Prostate gland (tissue), 2 donors: ENCODE measurements around the gene TCF7L2. TPM values are rescaled to one million over a fixed set of nuclear protein-coding genes. Genes with fewer than 3 reads are reported as not detected.
"Not testable (repeated sequence)": the region's sequence is repeated elsewhere in the genome, so short reads cannot be mapped to it uniquely, and the experiment has no call there.

Source experiments
- DNase-seq: peaks from one replicate; pipeline ENCODE4 v3.0.0-alpha.2; 2019; ENCODE audit warnings: low spot score
- H3K27ac ChIP-seq, 2 donors: fragments of 200-600 bp; sonication (generic); 2 replicates each; pipeline ENCODE4 v1.5.1; 2017 to 2019
- H3K27me3 ChIP-seq: fragments of 200-600 bp; sonication (generic); replicated peaks from 2 replicates; pipeline ENCODE4 v1.5.1; 2019; ENCODE audit not compliant: insufficient read depth
- H3K36me3 ChIP-seq, 2 donors: fragments of 200-600 bp; sonication (generic); 1 replicate in 1 of 2; 2 replicates in 1 of 2; pipeline versions ENCODE4 v1.5.1 to v1.8.1; 2017 to 2019
- H3K4me1 ChIP-seq: fragments of 200-600 bp; sonication (generic); replicated peaks from 2 replicates; pipeline ENCODE4 v1.5.1; 2019
- H3K4me3 ChIP-seq, 2 donors: fragments of 200-600 bp; sonication (generic); 2 replicates each; pipeline ENCODE4 v1.5.1; 2017 to 2019
- H3K9me3 ChIP-seq: fragments of 200-600 bp; sonication (generic); 2 replicates; pipeline ENCODE4 v1.5.1; 2017
- CTCF ChIP-seq, 4 experiments: fragments of 200-600 bp in 2 of 4; fragments of 450-650 bp in 2 of 4; sonication (generic) in 2 of 4; IDR thresholded peaks; 1 replicate in 3 of 4; 2 replicates in 1 of 4; pipeline ENCODE4 v1.5.1; 2016 to 2019; ENCODE audit warnings: antibody characterized with exemption in 4 of 4, mild to moderate bottlenecking in 2 of 4, moderate library complexity in 2 of 4
- POLR2A ChIP-seq: fragments of 450-650 bp; IDR thresholded peaks from one replicate; pipeline ENCODE4 v1.6.1; 2016; ENCODE audit warnings: antibody characterized with exemption, mild to moderate bottlenecking
- POLR2AphosphoS5 ChIP-seq: sonication (generic); formaldehyde crosslinking; IDR thresholded peaks from one replicate; pipeline ENCODE4 v1.6.1; 2017; ENCODE audit warnings: antibody characterized with exemption
- whole genome bisulfite sequencing: methylation state at CpG from one replicate; pipeline ENCODE4 v1.1.5; 2018; 5-methylcytosine and 5-hydroxymethylcytosine counted together
- intact Hi-C: fragments of 100-400 bp; cut with DNase I; formaldehyde crosslinking; loops from one replicate; pipeline ENCODE4 v1.14.2; 2022
- total RNA-seq, 2 donors: library from RNA; depleted of rRNA; stranded (reverse); fragments of >200 nt; gene quantifications; one replicate each; pipeline ENCODE4 v1.1.0, GENCODE V29; 2016

Gene TCF7L2
- total RNA-seq, 2 donors from 2014 or later, result 9.8 to 29.8 TPM

- TF ChIP-seq POLR2A (no peak), POLR2AphosphoS5 (no peak), CTCF (IDR thresholded peaks at IDR 0.05) (no peak)
- no peak for DNase-seq
- Histone ChIP-seq H3K4me3 (no peak overlapping the region), H3K27ac (no peak overlapping the region), H3K36me3 (no peaks in the 10 kb centered on the region), H3K27me3 (no peaks in the 10 kb centered on the region), H3K4me1 (peaks cover 6% of the 10 kb centered on the region), H3K9me3 (no peaks in the 10 kb centered on the region)
- intact Hi-C loops, result no loop called here
- WGBS, result 63% methylated on average over 10 of the region's 10 CpGs
Measured at GRCh38 chr10:113061557-113061956, 111.5 kb downstream of the TCF7L2 start.

- Histone ChIP-seq H3K4me1 (peaks cover 5% of the 10 kb centered on the region), H3K27ac (no peak overlapping the region), H3K4me3 (no peak overlapping the region), H3K36me3 (no peaks in the 10 kb centered on the region), H3K9me3 (no peaks in the 10 kb centered on the region), H3K27me3 (no peaks in the 10 kb centered on the region)
- TF ChIP-seq POLR2A (no peak), CTCF (IDR thresholded peaks at IDR 0.05) (no peak), POLR2AphosphoS5 (no peak)
- intact Hi-C loops, result no loop called here
- no peak for DNase-seq
- 69% methylated on average over 14 of the region's 14 CpGs for WGBS
Measured at GRCh38 chr10:113063043-113063967, 113.3 kb downstream of the TCF7L2 start.

- intact Hi-C loops, result no loop called here
- no peak overlapping the region for H3K4me3 ChIP-seq
- 80% methylated on average over 5 of the region's 5 CpGs for WGBS
- no peak for DNase-seq
- no peaks in the 10 kb centered on the region for H3K36me3 ChIP-seq
- H3K27ac ChIP-seq, result no peak overlapping the region
- TF ChIP-seq CTCF (IDR thresholded peaks at IDR 0.05), result no peak
- no peak for TF ChIP-seq POLR2A
- TF ChIP-seq POLR2AphosphoS5, result no peak
- no peaks in the 10 kb centered on the region for H3K27me3 ChIP-seq
- no peaks in the 10 kb centered on the region for H3K4me1 ChIP-seq
- no peaks in the 10 kb centered on the region for H3K9me3 ChIP-seq
Measured at GRCh38 chr10:113064039-113064438, 114.0 kb downstream of the TCF7L2 start.

- H3K4me1 ChIP-seq, H3K36me3 ChIP-seq, H3K9me3 ChIP-seq, intact Hi-C loops, H3K27ac ChIP-seq, H3K4me3 ChIP-seq, H3K27me3 ChIP-seq, DNase-seq: not testable (repeated sequence)
- WGBS, result 94% methylated on average over 8 of the region's 8 CpGs
Measured at GRCh38 chr10:113066120-113066519, 116.1 kb downstream of the TCF7L2 start.

GRCh38 chr10:113066561-113067312 is 116.7 kb downstream of the TCF7L2 start:
- TF ChIP-seq POLR2AphosphoS5 (no peak), CTCF (IDR thresholded peaks at IDR 0.05) (no peak), POLR2A (no peak)
- DNase-seq, result no peak
- H3K4me1 ChIP-seq, result no peaks in the 10 kb centered on the region
- intact Hi-C loops, result no loop called here
- H3K36me3 ChIP-seq, result no peaks in the 10 kb centered on the region
- WGBS, result 90% methylated on average over 6 of the region's 6 CpGs
- no peak overlapping the region for H3K4me3 ChIP-seq
- no peak overlapping the region for H3K27ac ChIP-seq
- H3K9me3 ChIP-seq, result no peaks in the 10 kb centered on the region
- H3K27me3 ChIP-seq, result no peaks in the 10 kb centered on the region
